HG03045 (cell line): Measurements from ENCODE around the gene N4BP3.
A peak's percentile ranks its signal among the peaks of the same experiment; 100 is the strongest.

Source experiments
- ATAC-seq: cut with Tn5 transposase; IDR thresholded peaks from one replicate; pipeline ENCODE4 v1.9.1; 2021; ENCODE audit warnings: mild to moderate bottlenecking, moderate library complexity; ENCODE audit not compliant: unreplicated experiment

Gene N4BP3

DNA sequence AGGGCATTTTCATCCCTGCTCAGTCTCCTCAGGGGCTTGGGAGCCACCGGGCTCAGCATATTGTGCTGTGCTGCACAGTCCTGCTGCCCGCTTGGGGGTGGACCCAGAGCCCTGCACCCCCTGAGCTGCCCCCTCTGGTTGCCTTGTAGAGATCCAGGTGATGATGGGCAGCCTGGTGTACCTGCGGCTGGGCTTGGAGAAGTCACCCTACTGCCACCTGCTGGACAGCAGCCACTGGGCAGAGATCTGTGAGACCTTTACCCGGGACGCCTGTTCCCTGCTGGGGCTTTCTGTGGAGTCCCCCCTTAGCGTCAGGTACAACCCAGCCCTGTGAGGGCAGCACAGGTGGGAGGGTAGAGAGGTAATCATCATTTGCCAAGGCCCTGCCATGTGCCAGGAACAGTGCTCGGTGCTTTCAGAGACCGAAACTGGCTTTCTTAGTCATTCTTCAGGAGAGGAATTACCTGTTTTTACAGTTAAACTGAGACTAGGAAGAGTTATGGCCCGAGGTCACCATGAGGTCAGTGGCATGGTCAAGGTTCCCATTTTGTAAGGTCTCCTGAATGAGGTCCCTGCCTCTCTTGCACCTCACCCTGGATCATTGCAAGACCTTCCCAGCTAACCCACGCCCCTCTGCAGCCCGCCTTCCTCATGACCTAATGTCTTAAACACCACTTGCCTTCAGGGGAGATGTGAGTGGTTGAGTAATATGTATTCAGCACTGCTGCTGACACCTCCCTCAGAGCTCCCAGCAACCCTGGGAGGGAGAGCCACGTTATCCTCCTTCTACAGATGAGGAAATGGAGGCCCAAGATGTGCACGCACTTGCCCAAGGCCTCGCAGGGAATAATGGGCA, 32.9 kb downstream of the N4BP3 start:
- ATAC-seq: peak; percentile 52

DNA sequence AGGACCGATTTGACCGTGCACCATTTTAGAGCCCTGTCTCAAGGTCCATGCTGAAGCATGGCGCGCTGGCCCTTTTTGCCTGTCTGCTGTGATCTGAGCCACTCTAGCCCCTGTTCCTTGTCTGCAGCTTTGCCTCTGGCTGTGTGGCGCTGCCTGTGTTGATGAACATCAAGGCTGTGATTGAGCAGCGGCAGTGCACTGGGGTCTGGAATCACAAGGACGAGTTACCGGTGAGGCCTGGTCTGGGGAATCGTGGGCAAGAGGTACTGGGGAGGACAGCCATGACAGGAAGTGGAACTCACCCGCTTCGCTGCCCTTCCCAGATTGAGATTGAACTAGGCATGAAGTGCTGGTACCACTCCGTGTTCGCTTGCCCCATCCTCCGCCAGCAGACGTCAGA, 34.1 kb downstream of the N4BP3 start:
- ATAC-seq: no peak

DNA sequence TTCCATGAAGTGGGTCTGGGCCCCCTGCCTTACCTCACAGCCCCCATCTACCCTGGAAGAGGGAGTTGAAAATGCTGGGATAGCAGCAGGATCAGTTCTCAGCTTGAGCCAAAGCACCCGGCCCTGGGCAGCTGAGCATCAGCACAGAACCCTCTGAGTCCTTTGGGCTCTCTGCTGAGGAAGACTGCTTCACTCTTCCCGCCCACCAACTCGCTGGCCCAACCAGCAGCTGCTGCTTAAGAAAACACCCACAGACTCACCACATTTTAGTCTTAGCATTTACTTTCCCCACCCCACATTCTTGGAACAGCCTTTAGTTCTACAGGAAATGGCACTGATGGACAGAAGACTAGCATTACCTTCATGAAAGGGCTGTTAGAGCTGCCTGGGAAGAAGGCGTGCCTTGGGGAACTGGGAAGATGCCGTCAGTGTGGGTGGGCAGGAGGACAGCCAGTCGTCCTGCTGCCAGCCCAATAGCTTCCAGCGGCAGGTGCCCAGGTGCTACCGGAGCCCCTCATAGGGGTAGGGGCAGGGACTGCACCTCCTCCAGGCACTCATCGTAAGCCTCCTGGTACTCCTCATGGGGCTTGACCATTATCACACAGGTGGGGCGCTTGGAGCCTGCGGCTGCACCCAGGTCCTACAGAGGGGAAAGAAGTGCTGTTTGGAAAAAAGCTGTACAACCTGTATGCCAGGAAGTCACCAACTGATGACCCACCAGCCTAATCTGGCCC, 36.0 kb downstream of the N4BP3 start:
- no peak for ATAC-seq

DNA sequence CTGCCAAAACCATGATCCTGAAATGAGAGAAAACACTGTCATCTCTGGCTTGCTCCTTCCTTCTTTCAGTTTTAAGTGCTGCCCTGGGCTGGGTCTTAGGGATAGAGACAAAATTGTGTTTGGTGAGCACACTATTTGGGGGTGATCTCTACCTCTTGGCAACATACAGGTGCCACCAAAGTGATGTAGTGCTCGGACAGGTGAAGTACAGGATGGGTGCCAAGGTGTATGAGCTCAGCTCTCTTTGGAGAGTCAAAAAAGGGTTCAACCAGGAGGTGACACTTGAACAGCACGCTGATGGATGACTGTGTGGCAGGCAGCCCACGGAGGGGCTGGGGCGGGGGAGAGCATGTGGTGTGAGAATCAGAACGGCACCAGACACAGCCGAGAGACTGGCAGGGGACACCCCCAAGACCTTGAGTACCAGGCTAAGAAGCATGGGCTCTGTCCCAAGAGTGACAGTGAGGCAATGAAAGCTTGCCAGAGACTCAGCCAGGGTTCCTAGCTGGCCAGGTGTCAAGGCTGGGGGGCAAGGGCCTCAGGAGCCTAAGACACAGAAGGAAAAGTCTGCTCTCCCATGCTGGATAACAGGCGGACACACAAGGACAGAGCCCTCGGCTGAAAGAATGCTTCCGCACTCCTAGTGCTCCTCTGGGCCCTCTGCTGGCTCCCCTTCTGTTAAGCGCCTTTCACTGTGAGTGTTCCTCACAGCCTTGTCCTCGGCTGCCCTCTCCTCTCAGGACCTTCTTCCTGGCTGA, 37.8 kb downstream of the N4BP3 start:
- no peak for ATAC-seq

DNA sequence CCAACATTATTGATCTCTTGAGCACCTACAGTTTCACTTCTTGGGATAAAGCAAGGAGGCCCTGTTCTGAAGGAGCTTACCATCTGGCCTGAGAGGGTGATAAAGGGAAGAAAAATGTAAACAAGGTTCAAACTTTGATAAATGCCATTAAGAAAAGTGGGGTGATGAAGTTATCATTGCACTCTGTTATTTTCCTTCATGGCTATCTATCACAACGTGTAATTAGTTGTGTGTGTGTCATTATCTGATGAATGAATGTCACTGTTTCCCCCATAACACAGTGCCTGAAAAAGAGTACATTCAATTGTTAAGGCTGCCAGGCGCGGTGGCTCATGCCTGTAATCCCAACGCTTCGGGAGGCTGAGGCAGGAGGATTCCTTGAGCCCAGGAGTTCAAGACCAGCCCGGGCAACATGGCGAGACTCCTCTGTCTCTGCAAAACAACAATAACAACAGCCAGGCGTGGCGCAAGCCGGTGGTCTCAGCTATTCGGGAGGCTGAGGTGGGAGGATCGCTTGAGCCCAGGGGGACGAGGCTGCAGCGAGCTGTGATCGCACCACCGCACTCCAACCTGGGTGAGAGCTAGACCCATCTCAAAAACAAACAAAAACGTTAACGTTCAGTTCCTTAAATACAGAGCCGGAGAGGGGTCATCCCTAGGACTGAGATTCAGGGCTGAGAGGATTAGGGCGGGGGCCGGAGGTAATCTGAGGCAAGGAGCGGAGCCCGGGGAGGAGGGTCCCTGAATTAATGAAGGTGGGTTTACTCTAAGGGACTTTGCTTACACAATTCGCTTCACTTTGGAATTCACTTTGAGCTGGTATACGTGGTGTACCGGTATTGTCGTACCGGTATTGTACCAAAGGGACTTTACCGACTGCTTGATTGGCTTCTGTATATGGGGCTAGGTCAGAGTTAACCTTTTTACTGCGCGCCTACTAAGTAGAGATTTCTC, 39.4 kb downstream of the N4BP3 start:
- ATAC-seq: no peak

DNA sequence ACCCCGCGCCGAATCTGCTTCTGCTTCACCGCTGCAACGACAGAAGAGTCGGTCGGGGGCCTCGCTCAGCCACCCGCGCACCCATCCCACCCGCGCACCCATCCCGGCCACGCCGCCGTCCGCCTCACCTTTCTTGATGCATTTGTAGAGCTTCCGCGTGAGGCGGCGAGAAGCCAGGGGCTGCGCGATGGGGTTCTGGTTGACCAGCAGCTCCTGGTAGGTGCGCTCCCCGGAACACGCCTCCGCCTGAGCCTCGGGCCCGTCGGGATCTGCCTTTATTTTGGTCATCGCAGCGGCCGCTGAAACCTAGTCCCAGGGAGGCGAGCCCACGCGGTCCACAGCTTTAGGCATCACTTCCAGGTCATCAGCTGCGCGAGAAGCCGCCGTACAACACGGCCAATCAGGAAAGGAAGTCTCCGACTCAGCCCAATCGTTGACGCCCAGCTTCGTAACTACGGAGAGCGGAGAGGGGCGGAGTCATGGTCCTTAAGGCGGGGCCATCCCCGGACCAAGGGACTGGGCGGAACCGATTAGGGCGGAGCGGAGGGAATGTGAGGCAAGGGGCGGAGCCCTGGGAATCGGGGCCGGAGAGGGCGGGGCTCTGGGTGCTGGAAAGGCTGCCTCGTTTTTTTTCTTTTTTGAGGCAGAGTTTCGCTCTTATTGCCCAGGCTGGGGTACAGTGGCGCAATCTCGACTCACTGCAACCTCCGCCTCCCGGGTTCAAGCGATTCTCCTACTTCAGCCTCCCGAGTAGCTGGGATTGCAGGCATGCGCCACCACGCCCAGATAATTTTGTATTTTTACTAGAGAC, 40.4 kb downstream of the N4BP3 start, which contains the start of gene NHP2:
Gene NHP2, minus strand, starts transcription at position 356 of the 811 bp plus-strand sequence. Its CDS starts 68 bp downstream, at position 288.
- ATAC-seq: peak; percentile 94

DNA sequence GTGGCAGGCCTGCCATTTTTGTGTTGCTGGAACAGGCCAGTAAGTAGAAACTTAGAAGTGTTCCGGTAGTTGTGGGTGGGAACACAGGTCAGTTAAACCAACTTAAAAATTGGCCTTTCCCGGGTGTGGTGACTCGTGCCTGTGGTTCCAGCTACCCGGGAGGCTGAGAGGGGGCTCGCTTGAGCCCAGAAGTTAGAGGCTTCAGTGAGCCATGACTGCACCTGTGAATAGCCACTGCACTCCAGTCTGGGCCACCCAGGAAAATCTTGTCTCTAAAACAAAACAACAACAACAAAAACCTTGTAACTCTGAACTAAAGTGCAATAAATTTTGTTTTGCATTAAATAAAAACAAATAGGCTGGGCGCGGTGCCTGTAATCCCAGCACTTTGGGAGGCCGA, 41.7 kb downstream of the N4BP3 start:
- ATAC-seq: no peak

DNA sequence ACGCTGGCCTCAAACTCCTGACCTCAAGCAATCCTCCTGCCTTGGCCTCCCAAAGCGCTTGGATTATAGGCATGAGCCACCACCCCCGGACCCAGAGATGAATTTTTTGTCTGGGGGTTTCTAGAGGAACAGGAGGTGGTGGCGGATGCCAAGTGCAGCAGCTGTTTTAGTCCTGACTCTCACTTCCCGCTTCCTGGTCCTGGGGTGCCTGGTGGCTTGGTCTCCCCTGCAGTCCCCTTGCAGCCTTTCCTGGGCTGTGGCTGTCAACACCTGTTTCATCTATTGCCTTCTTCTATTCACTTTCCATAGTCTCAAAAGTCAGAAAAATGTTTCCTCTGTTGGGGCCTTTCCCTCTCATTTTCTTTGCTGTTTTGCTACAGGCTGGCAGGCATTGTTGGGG, 46.8 kb downstream of the N4BP3 start:
- ATAC-seq: no peak

DNA sequence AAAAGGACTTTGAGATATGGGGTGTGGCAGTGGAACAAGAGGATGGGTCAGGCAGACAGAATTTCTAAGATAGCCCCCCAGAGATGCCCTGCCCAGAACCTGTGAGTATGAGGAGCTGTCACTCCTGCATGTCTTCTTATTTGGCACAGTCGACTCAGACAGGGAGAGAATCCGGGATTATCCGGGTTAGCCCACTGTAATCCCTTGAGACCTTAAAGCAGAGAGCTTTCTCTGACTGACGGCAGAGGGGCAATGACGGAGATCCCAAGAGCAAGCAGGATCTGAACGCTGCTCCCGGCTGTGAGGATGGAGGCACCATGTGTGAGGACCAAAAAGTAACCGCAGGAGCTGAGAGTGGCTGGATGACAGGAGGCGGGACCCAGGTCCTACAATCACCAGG, 49.1 kb downstream of the N4BP3 start:
- no peak for ATAC-seq

DNA sequence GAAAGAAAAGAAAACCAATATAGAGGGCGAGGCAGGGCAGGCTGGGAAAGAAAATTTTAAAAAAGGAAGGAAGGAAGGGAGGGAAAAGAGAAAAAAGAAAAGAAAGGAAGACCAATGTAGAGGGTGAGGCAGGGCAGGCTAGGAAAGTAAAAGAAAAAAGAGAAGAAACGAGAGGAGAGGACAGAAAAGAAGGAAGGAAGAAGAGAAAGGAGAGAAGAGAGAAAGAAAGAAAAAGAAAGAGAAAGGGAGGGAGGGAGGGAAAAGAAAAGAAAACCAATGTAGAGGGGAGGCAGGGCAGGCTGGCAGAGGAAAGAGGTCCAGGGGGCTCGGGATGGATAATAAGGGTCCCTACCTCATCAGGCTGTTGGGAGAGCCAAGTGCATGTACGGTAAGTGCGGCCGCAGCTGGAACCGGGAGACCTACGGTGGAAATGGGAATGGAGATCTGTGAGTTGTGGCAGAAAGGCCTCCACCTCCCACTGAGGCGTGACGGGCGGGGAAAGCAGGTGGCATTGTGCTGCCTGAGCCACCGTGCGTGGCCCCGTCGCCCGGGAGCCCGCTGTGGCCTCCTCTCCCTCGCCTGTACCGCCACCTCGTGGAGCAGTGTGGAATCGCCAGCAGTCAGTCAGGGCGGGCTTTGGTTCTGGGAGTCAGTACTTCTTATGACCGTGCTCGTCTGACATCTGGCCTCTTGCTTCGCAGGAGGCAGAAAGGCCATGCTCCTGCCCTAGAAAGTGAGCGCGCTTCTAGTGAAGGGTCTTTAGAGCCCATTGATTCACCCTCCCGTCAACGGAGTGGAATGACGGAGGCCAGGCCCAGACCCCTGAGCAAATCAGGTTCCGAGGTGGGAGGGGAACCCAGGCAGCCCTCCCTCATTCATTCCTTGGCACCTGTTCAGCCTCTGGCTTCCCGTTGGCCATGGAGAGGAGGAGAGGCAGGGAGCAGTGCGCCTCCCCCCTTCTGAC, 50.7 kb downstream of the N4BP3 start:
- peak; percentile 92 for ATAC-seq

DNA sequence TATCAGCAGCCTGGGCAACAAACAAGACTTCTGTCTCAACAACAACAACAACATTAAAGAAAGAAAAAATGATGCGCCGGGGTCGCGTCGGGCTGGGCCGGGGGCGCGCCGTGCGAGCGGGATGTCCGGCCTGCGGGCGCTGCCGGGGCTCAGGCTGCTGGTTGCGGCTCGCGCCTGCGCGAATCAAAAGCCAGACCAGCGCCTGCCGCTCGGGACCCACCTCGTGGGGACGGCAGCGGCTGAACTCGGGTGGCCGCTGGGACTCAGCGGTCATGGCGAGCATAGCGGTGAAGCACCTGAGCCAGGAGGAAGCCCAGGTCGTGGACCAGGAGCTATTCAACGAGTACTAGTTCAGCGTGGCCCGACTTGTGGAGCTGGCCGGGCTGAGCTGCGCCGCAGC, 52.2 kb downstream of the N4BP3 start:
- no peak for ATAC-seq

DNA sequence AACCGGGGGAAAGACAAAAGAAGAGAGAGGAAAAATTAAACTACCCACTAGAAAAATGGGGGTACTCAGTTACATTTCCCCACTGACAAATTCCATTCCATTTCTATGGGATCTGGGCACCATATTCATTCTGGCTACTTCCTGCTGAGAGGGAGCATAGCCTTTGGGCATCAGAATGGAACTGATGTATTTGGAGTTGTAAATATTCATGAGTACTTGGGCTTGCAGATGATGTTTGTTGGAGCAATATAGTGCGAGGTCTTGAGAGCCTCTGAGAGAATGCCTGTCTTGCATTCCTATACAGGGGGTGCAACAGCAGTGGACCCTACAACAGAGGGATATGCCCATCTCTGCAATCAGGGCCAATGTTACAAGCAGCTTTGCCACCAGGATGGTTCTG, 57.1 kb downstream of the N4BP3 start:
- ATAC-seq: no peak

DNA sequence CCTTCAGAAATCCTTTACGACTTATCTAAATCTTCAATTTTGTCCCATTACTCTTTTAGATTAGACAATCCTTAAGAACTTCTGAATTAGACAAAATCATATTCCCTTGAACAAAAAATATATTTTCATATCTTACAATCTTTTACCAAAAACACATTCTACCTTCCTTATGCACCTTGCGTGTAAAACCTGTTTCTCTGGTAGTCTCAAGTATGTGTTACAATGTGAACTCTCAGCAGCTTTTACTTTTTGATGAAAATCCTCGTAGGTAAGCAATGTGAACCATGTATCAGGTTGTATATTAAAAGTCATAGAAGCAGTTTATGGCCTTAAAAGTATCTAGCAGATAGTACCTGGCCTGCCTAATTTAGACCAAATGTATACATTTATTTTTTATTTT, 61.1 kb downstream of the N4BP3 start:
- no peak for ATAC-seq
